Measurements from ENCODE around the gene VWC2. TPM values are rescaled to one million over a fixed set of nuclear protein-coding genes. Genes with fewer than 3 reads are reported as not detected.

Gene VWC2
- total RNA-seq, 1 donor from 2014 or later: 8.2 TPM

DNA sequence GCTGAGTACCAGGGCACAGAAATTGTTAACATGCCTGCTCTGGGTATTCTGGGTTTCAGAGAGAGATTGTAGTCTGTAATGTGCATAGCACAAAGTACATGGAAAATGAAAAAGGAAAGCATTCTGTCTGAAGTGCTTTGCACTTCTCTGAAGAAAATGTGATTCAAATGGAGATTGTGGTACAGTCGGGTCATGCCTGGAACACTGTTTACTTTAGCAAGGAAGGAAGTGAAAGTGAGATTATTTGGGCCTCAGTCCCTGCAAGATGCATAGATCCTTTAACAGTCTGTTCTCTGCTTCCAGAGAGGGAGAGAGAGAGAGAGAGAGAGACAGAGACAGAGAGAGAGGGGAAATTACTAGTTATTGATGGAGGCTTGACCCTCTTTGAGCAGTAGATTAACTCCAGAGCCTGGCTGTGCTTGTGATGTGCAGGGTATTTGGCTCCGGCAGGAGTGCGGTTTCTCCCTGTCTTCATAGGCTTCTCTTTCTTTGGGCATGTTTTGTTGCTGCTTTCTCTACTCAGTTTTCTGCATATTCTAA lies 5.4 kb downstream of the VWC2 start:
- DNase-seq (ENCODE audit: low spot score): no peak
- intact Hi-C loops (cut with DNase I): loop anchor here (5.0 kb wide), 1 partner anchor 74 kb away; no protein-coding TSS in a partner anchor

DNA sequence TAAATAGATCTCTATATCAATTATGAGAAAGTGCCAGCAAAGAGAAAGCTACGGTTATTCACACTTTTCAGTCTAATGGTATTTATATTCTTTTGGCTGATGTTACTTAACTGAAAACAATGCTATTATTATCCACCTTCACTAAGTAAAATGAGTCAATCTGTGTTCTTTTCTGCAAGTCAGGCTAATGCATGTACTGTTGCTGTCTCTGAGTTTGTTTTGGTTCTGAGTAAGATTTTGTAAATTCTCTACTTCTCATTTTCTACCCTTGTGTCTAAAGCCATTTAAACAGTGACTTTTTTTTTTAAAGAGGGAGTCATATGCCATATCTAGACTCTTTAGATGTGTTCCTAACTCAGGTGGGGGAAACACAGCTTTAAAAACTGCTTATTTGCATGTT lies 7.5 kb downstream of the VWC2 start:
- DNase-seq (ENCODE audit: low spot score): no peak
- intact Hi-C loops (cut with DNase I): no loop called here

DNA sequence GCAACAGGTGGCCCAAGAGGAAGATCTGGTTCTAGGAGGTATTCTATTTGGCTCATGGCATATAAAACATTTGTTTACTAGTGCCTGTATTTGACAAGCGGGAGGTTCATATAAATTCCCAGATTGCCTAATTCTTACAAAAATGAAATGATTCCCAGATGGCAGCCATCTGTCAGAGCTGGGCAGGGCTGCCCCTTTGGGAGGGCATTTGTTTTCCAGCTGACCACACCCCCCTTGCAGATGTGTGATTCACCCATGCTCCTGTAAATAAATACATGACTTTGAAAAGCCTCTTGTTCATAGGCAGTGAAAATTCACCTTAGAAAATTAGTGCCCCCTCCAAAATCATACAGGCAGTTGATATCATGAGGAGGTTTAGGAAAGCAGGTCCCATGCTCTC lies 8.6 kb downstream of the VWC2 start:
- intact Hi-C loops (cut with DNase I): no loop called here
- no peak for DNase-seq (ENCODE audit: low spot score)

DNA sequence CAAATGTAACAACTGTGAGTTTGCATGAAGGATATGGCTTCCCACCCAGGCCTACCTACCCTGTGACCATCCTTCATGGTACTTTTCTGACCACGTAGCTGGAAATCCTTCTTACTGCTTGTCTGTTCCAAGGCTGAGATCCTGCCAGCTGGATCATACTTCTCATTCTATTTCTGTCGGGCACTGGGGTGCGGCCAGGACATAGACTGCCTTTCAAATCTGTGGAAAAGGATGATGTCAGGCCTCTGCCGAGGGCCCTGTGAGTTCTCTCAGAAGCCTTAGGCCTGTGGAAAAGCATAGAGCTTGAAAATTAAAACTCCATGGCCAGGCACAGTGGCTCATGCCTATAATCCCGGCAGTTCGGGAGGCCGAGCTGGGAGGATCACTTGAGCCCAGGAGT lies 10.0 kb downstream of the VWC2 start:
- intact Hi-C loops (cut with DNase I): no loop called here

DNA sequence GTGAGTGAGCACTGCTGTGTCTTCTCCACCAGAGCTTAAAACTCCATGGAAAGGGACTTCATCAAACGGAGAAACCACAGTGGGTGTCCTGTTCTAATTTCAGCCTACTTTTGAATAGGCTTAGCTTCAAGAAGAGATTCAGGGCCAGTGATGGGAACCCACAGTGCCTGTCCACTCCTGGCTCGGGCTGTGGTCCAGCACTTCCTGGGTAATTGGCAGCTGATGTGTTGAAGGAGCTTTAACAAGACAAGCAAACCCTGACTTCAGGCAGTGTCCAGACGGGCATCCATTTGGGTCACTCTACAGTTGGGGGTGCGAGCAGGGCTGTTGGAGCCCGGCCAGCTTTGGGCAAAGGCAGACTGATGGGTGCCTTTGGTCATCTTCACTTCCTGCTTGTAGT lies 14.5 kb downstream of the VWC2 start:
- intact Hi-C loops (cut with DNase I): no loop called here
- no peak for DNase-seq (ENCODE audit: low spot score)

More for the DNA sequence above, 10.0 kb downstream of the VWC2 start:
- DNase-seq (ENCODE audit: low spot score): peak; percentile 86

DNA sequence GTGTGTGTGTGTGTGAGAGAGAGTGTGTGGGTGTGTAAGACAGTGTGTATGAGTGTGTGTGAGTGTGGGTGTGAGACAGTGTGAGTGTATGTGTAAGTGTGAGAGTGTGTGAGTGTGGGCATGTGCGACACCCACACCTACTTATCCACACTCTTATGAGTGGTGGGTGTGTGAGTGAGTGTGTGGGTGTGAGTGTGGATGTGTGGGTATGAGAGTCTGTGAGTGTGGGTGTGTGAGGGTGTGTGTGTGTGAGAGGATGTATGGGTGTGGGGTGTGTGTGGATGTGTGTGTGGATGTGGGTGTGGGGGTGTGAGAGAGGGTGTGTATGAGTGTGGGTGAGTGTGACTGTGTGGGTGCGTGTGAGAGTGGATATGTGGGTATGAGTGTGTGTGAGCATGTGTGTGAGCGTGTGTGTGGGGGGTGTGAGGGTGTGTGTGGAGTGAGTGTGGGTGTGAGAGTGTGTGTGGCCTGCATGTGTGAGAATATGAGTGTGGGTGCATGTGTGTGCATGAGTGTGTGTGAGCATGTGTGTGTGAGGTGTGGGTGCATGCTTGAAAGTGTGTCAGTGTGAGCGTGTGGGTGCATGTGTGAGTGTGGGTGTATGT lies 15.1 kb downstream of the VWC2 start:
- no peak for DNase-seq (ENCODE audit: low spot score)
- intact Hi-C loops (cut with DNase I): no loop called here

DNA sequence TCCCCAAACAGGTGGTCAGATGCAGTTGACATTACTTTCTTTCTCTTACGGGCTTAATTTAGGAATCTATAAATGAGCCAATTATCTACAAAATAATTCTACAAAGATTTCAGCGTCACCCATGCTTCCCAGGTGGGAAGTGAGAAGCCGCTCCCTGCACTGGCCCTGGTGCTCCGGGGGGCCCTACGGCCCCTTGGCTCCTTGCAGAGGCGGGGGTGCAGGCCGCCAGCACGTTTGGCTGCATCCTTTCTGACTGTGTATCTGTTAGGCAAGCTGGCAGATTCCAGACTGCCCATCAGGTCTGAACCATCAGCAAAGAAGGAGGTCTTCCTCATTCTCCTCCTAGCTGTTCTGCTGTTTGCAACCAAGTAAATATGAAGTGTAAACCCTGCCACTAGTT lies 16.3 kb downstream of the VWC2 start:
- no peak for DNase-seq (ENCODE audit: low spot score)
- intact Hi-C loops (cut with DNase I): loop anchor here (2.0 kb wide), 1 partner anchor 303 kb away; no protein-coding TSS in a partner anchor

DNA sequence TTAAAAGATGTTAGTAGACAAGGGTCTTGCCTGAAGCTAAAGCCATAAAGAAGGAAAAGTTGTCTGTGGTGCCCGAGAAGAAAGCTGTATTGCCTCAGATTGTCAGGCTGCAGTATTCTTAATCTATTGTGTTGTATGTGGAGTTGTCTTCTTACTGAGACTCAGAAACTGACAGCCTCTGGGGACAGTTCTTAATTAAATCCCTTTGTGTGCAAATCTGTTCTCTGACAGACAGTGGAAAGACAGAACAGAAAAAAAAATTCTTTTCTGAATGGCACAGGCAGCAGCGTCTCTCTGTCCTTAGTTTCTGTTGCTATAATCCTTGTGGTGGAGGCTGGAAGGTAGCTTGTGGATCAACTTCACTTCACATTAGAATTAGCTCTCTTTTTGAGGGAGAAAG lies 16.8 kb downstream of the VWC2 start:
- intact Hi-C loops (cut with DNase I): loop anchor here (2.0 kb wide), 1 partner anchor 303 kb away; no protein-coding TSS in a partner anchor
- no peak for DNase-seq (ENCODE audit: low spot score)

DNA sequence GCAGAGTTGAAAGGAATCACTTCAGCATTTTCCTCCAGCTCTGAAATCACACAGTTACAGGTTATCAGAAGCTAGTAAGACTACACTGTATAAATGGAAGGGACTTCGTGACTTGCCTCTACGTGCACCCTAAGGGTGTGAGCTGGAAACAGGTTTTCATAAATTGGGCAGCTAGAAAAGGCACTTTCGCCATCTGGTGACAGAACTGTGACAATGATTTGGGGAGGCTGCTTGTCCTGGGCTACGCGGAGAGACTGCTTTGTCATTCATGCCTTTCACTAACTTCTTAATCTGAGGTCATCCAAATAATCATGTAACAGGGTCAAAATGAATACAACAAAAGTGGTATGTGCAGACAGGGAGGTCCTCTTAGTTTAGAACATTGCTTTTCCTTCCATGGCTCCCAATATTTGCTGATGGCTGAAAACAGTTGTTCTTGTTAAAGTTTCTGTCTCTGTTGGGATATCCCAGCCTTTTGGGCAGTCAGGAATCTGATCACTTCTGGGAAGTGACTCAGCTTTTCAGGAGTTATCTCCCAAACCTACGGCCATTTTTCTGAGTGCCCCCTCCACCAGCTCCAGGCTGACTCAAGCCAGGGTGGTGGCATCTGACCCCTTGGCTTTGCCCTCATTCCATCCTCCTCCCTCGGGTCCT lies 17.8 kb downstream of the VWC2 start:
- intact Hi-C loops (cut with DNase I): loop anchor here (2.0 kb wide), 1 partner anchor 304 kb away; no protein-coding TSS in a partner anchor
- DNase-seq (ENCODE audit: low spot score): no peak

DNA sequence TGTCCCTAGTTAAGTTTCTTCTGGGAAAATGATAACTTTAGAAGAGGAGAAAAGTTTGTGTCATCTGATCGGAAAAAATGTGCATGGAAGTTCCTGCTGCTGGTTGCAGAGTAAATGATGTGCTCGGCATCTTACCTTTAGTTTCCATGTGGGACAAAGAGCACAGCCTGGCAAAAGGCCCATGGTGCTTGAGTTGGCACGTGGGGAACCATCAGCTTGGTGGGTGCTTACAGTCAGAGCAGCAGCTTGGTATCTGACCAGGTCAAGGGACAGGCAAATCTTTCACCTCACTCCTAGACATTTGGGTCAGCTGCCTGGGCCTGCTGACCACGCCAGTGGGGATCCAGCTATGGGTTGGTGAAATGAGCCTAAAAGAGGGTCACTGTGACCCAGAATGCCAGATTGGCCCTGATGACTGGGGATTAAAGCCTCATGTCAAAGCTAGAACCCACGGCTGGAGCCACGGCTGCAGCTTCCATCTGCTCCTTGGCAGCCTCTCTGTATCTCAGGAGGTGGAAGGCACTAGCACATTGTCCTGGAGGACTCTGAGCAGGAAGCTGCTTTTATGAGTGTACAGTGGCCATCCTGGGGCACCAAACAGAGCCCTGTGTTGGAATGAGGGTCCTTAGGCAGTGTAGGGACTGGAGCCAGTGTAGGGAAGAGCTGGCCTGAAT lies 24.7 kb downstream of the VWC2 start:
- intact Hi-C loops (cut with DNase I): no loop called here
- DNase-seq (ENCODE audit: low spot score): no peak

DNA sequence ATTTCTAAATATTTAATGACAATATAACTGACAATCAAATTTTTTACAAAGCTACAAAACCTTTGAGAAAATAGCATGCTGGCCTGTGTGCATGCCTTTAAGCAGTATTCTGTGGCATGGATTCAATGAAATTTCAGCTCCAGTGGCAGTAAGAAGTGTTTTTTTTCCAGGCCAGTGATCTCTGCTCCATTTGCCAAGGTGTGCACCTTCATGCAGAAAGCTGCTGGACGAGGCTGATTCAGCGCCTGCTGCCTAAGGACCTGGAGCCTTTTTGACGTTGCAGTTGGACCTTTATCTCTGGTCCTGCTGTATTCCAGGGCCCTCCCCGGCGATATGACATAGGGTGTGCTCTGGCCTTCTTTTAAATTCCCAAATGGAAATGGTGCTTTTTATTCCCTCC lies 26.6 kb downstream of the VWC2 start:
- no peak for DNase-seq (ENCODE audit: low spot score)
- intact Hi-C loops (cut with DNase I): no loop called here

DNA sequence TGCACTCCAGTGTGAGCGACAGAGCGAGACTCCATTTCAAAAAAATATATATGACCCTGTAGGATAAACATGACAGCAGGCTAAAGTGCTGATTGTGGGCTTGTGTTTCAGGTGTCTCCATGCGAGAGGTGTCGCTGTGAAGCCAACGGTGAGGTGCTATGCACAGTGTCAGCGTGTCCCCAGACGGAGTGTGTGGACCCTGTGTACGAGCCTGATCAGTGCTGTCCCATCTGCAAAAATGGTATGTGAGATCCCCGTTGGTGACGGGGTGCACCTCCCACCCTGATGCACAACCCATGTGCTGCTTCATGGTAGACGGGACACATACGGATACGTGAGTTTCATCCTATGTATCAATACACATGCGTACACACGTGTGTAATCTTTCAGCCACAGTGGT lies 29.2 kb downstream of the VWC2 start:
- DNase-seq (ENCODE audit: low spot score): no peak
- intact Hi-C loops (cut with DNase I): no loop called here

DNA sequence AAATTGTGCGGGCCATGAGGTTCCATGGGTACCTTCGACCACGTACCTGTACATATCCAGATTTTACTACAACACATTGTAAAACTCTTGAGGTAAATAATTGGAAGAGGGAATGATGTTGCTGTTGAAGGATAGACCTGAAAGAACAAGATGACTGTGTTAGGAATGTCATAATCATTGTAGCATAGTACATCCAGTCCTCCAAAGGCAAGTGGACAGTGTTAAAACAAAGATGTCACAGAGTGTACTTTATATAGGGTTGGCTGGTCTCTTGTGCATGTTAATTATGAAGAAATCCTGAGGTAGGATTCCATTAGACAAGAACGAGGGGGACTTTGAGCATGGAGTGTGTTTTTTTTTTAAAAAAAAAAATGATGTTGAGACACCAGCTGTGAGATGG lies 30.4 kb downstream of the VWC2 start:
- intact Hi-C loops (cut with DNase I): no loop called here
- no peak for DNase-seq (ENCODE audit: low spot score)

DNA sequence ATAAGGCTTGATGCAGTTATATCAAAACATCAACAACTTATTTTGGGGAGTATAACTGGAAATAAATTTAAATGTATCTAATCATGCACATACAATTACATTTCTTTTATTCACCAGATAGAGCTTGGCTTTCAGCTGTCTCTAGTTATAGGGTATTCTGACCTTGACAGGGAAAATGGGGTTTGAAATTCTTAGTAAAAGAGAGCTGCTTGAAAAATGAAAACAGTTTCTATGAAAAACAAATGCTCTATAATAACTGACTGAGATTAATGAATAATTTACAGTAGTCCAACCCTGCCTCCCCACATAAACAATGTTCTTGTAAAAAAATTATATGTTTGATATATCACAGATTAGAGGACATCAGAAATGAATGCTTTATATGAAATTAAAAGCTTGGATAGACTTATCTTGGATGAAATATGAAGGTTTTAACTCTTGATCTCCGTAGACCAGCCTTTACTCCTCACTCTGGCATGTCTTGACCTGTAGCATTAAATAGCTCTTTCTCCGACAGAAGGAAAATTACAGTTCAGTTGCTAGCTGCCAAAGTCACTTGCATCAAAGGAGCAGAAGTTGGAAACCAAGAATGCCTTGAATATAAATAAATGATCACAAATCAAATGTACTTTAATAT lies 32.1 kb downstream of the VWC2 start:
- intact Hi-C loops (cut with DNase I): no loop called here
- DNase-seq (ENCODE audit: low spot score): no peak

DNA sequence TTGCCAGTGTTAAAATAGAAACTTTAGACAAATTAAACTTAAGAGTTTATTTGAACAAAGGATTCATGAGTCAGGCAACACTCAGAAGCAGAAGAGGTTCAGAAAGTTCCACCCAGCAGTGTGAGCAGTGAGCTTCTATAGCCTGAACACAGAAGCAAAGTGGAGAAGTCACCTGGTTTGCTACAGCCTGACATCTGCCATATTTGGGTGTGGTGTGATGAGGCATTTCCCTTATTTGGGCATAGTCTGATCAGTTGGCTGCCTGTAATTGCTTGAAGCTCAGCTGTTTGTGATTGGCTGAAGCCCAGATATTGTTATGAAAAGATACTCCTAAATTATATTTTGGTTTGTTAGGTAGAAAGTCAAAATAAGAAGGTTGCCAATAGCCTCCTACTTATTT lies 39.1 kb downstream of the VWC2 start:
- intact Hi-C loops (cut with DNase I): no loop called here

DNA sequence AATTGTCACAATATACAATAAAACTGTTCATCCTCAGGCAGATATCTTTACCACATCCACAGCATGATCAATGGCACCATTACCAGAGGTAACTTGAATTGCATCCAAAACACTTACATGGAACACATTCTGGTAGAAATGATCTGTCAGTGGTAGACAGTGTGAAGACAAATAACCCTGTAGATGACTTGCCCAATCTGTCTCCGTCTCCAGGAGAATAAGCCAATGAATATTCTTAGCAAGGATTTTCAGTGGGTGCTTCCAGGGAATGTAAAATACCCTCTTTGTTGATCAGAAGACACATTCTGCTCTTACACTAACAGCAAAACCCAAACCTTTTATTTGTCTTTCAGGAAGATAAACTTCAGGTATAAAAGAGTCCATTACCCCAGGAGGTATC lies 43.8 kb downstream of the VWC2 start:
- intact Hi-C loops (cut with DNase I): no loop called here
- DNase-seq (ENCODE audit: low spot score): no peak

More for the DNA sequence above, 39.1 kb downstream of the VWC2 start:
- DNase-seq (ENCODE audit: low spot score): no peak

DNA sequence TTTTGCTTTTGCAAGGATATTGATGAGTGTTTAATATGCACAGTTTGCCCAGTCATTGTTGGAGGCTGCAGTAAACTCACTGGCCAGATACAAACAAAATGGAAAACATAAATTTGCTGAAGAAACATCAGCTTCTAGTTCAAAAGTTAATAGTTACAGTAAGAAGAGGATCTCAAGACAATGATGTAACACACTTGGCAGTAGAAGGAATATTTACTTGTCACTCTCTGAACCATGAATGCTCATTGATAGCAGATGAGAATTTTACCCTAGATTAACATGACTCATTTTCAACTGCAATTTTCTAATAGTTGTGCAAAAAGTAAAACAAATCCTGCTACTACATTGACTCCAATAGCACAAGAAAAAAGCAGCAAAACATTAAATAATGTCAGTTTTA lies 47.7 kb downstream of the VWC2 start:
- intact Hi-C loops (cut with DNase I): no loop called here

DNA sequence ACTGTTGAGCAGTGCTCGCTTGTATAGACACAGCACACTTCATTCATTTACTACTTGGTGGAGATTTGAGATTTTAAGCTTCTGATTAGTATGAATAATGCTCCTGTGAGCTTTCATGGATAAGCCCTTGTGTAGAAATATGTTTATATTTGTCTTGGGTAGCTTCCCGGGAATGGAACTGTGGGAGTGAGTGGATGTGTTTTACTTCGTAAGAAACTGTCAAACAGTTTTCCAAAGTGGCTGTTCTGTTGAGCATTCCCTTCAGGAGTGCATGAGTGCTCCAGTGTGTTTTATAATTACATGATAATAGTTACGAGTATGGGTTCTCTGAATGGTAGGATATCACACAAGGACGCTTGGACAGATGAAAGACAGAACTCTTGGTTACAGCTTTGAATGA lies 49.4 kb downstream of the VWC2 start:
- intact Hi-C loops (cut with DNase I): no loop called here
- no peak for DNase-seq (ENCODE audit: low spot score)

More for the DNA sequence above, 47.7 kb downstream of the VWC2 start:
- no peak for DNase-seq (ENCODE audit: low spot score)

DNA sequence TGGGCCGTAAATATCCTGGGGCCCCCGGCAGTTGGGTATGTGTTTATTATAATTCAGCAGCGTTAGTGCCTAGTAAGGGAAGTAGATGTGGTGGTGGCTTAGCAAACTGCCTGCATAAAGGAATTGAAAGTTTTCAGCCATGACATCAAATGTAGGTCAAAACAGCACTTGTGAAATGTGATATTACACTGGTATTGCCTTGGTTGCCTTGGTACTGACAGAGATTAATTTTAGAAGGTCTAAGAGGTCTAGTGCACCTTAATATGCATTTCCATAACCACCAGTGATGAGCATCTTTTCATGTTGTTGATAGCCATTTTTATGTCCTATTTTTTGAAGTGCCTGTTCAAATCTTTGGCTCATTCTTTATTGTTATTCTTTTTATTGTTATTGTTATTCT lies 50.1 kb downstream of the VWC2 start:
- intact Hi-C loops (cut with DNase I): no loop called here
- DNase-seq (ENCODE audit: low spot score): no peak

Measured in cardiac septum (tissue), 1 donor.